Measurements from ENCODE around the gene CADM3. TPM values are rescaled to one million over a fixed set of nuclear protein-coding genes. Genes with fewer than 3 reads are reported as not detected.

The CADM3 gene
- total and polyA plus RNA-seq, 3 donors from 2014 or later: 5.7 to 13.4 (median 6.4) TPM

- TF ChIP-seq CTCF (IDR thresholded peaks at IDR 0.05) (no peak), POLR2A (IDR thresholded peaks at IDR 0.05) (no peak)
- intact Hi-C loops (cut with DNase I; ENCODE audit: low total_unique reads): no loop called here
- no peaks in the 10 kb centered on the region for H3K9me3 ChIP-seq
- H3K4me3 ChIP-seq: no peak overlapping the region
- 35 to 43% methylated on average over 1 of the region's 1 CpG for WGBS, 2 donors
- H3K4me1 ChIP-seq: no peaks in the 10 kb centered on the region
- no peaks in the 10 kb centered on the region for H3K27me3 ChIP-seq
- DNase-seq: no peak
- no peak overlapping the region for H3K27ac ChIP-seq
- H3K36me3 ChIP-seq (ENCODE audit: low read depth, missing control alignments): no peaks in the 10 kb centered on the region
Observed at GRCh38 chr1:159229896-159230295, 58.5 kb downstream of the CADM3 start.

- TF ChIP-seq CTCF (IDR thresholded peaks at IDR 0.05) (no peak), POLR2A (IDR thresholded peaks at IDR 0.05) (no peak)
- H3K4me1 ChIP-seq: no peaks in the 10 kb centered on the region
- intact Hi-C loops (cut with DNase I; ENCODE audit: low total_unique reads): no loop called here
- WGBS, 2 donors: 85 to 86% methylated on average over 4 of the region's 4 CpGs
- H3K27me3 ChIP-seq: no peaks in the 10 kb centered on the region
- no peak overlapping the region for H3K27ac ChIP-seq
- DNase-seq: no peak
- H3K4me3 ChIP-seq: no peak overlapping the region
- H3K36me3 ChIP-seq (ENCODE audit: low read depth, missing control alignments): no peaks in the 10 kb centered on the region
- H3K9me3 ChIP-seq: no peaks in the 10 kb centered on the region
Observed at GRCh38 chr1:159239551-159240220, 68.3 kb downstream of the CADM3 start.

GRCh38 chr1:159247266-159247665 is 75.9 kb downstream of the CADM3 start:
- intact Hi-C loops (cut with DNase I; ENCODE audit: low total_unique reads): no loop called here
- 93 to 94% methylated on average over 3 of the region's 3 CpGs for WGBS, 2 donors
- no peaks in the 10 kb centered on the region for H3K9me3 ChIP-seq
- H3K4me1 ChIP-seq: no peaks in the 10 kb centered on the region
- H3K36me3 ChIP-seq (ENCODE audit: low read depth, missing control alignments): no peaks in the 10 kb centered on the region
- DNase-seq: no peak
- TF ChIP-seq POLR2A (IDR thresholded peaks at IDR 0.05) (no peak), CTCF (IDR thresholded peaks at IDR 0.05) (no peak)
- H3K27me3 ChIP-seq: no peaks in the 10 kb centered on the region
- H3K27ac ChIP-seq: no peak overlapping the region
- no peak overlapping the region for H3K4me3 ChIP-seq

- TF ChIP-seq POLR2A (IDR thresholded peaks at IDR 0.05): no peak
- no peak for TF ChIP-seq CTCF (IDR thresholded peaks at IDR 0.05)
- no peak for DNase-seq
- Histone ChIP-seq H3K36me3 (ENCODE audit: low read depth, missing control alignments) (no peaks in the 10 kb centered on the region), H3K27ac (no peak overlapping the region), H3K27me3 (no peaks in the 10 kb centered on the region), H3K9me3 (no peaks in the 10 kb centered on the region), H3K4me1 (no peaks in the 10 kb centered on the region), H3K4me3 (no peak overlapping the region)
- intact Hi-C loops (cut with DNase I; ENCODE audit: low total_unique reads): no loop called here
- 71 to 84% methylated on average over 1 of the region's 1 CpG for WGBS, 2 donors
Observed at GRCh38 chr1:159248311-159248710, 76.9 kb downstream of the CADM3 start.

GRCh38 chr1:159250638-159251216 is 79.3 kb downstream of the CADM3 start:
- H3K27ac ChIP-seq: no peak overlapping the region
- WGBS, 2 donors: 38 to 55% methylated on average over 8 of the region's 8 CpGs
- TF ChIP-seq CTCF (IDR thresholded peaks at IDR 0.05) (no peak), POLR2A (IDR thresholded peaks at IDR 0.05) (no peak)
- H3K4me1 ChIP-seq: no peaks in the 10 kb centered on the region
- no peaks in the 10 kb centered on the region for H3K9me3 ChIP-seq
- H3K4me3 ChIP-seq: peak overlapping the region in 1 of 2 donors; percentile 12
- H3K36me3 ChIP-seq (ENCODE audit: low read depth, missing control alignments): no peaks in the 10 kb centered on the region
- no peak for DNase-seq
- H3K27me3 ChIP-seq: no peaks in the 10 kb centered on the region
- intact Hi-C loops (cut with DNase I; ENCODE audit: low total_unique reads): no loop called here
